Naive thymus-derived CD8-positive, alpha-beta T cell (primary cell): ENCODE data around the gene OTOG. TPM values are rescaled to one million over a fixed set of nuclear protein-coding genes. Genes with fewer than 3 reads are reported as not detected.

Experiments
- ATAC-seq, 2 donors: fragments of 150-1000 bp; cut with Tn5 transposase in 1 of 2; sonication (Bioruptor Pico), chemical (Tn5 transposase) in 1 of 2; 1 replicate in 1 of 2; 2 replicates in 1 of 2; pipeline ENCODE4 v1.10.0; 2021; ENCODE audit warnings: mild to moderate bottlenecking in 2 of 2, moderate library complexity in 2 of 2
- POLR2A ChIA-PET: fragments of 350-600 bp; sonication (Branson Sonifier 250); formaldehyde crosslinking; loops from one replicate; lab custom pipeline; 2021; ENCODE audit warnings: antibody characterized with exemption; lab: Charles Lee
- DNase-seq, 10 donors: peaks; one replicate each; pipeline versions ENCODE4 v3.0.0 to v3.0.0-alpha.2; 2020 to 2022
- H3K27ac Mint-ChIP-seq, 10 donors: one replicate each; pipeline ENCODE4 v1.8.0; 2020 to 2022; ENCODE audit warnings: mild to moderate bottlenecking in 10 of 10, mixed read lengths in 10 of 10, moderate library complexity in 4 of 10, inconsistent platforms in 1 of 10
- H3K27me3 Mint-ChIP-seq, 5 donors: one replicate each; pipeline ENCODE4 v1.8.0; 2021 to 2022; ENCODE audit warnings: mixed read lengths in 5 of 5
- H3K36me3 Mint-ChIP-seq, 3 donors: one replicate each; pipeline ENCODE4 v1.8.0; 2020 to 2022; ENCODE audit warnings: mixed read lengths in 3 of 3, mild to moderate bottlenecking in 2 of 3, inconsistent platforms in 1 of 3
- H3K4me1 Mint-ChIP-seq, 4 donors: one replicate each; pipeline ENCODE4 v1.8.0; 2021 to 2022; ENCODE audit warnings: mixed read lengths in 4 of 4
- H3K4me3 Mint-ChIP-seq, 10 donors: one replicate each; pipeline ENCODE4 v1.8.0; 2020 to 2022; ENCODE audit warnings: mild to moderate bottlenecking in 10 of 10, mixed read lengths in 10 of 10, moderate library complexity in 6 of 10, inconsistent platforms in 1 of 10
- H3K9me3 Mint-ChIP-seq, 9 donors: one replicate each; pipeline ENCODE4 v1.8.0; 2020 to 2022; ENCODE audit warnings: mixed read lengths in 9 of 9, mild to moderate bottlenecking in 3 of 9, inconsistent platforms in 1 of 9, moderate library complexity in 1 of 9
- polyA plus RNA-seq, 3 donors: library from polyadenylated mRNA; unstranded; fragments of 300-500 nt; fragmentation: Illumina TruSeq; gene quantifications; one replicate each; pipeline ENCODE4 v1.2.3, GENCODE V29; 2021
- total RNA-seq, 8 experiments: library from RNA in 2 of 8; stranded (reverse) in 2 of 8; gene quantifications; one replicate each; pipeline ENCODE4 v1.2.3 and lab custom pipeline; 2021 to 2026

The OTOG gene
- total and polyA plus RNA-seq, 5 experiments from 2014 or later = not detected

DNA sequence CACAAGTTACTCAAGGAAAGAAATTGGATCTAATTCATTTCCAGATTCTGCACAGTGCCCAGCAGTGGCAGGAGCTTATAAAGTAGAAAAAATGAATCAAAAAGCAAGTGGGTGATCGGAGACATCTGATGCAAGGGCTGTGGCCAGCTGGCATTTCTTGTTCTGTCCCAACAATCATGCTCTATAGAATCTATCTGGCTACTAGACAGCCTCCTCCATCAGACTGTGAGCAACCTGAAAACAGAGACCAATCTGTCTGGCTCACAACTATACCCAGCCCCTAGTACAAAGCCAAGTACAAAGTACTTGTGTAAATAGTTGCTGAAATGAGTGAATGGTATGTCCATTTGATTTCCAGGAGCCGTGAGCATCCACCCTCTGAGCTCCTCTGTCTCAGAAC lies 14.3 kb upstream of the OTOG start:
- Mint-ChIP-seq H3K27ac (no peak overlapping the region), H3K4me1 (no peaks in the 10 kb centered on the region), H3K27me3 (peaks cover 2 to 9% (median 5%) of the 10 kb centered on the region in 5 donors), H3K9me3 (no peaks in the 10 kb centered on the region), H3K36me3 (no peaks in the 10 kb centered on the region), H3K4me3 (no peak overlapping the region)
- ATAC-seq (no peak), DNase-seq (no peak)
- POLR2A ChIA-PET = no interaction called here

DNA sequence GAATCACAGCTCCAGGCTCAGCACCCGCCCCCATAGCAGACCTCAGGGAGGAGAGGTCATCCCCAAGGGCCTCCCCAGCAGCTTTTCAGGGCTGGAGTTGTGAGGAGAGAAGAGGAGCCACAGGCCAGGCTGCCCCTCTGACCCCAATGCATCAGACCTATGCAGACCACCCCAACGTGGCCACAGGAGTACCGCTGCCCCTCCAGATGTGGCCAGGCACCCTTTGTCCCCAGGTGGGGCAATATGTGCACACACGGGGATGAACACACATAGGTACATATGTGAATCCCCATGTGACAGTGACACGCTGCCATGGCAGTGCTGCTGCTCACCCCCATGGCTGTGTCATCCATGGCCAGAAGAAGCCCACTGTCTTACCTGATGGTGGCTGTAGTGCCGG lies 13.7 kb upstream of the OTOG start:
- H3K4me3 Mint-ChIP-seq = no peak overlapping the region
- DNase-seq (no peak), ATAC-seq (no peak)
- no peaks in the 10 kb centered on the region for H3K9me3 Mint-ChIP-seq
- POLR2A ChIA-PET = no interaction called here
- peaks cover 0 to 9% (median 2%) of the 10 kb centered on the region in 5 donors for H3K27me3 Mint-ChIP-seq
- H3K4me1 Mint-ChIP-seq = no peaks in the 10 kb centered on the region
- no peak overlapping the region for H3K27ac Mint-ChIP-seq
- no peaks in the 10 kb centered on the region for H3K36me3 Mint-ChIP-seq

DNA sequence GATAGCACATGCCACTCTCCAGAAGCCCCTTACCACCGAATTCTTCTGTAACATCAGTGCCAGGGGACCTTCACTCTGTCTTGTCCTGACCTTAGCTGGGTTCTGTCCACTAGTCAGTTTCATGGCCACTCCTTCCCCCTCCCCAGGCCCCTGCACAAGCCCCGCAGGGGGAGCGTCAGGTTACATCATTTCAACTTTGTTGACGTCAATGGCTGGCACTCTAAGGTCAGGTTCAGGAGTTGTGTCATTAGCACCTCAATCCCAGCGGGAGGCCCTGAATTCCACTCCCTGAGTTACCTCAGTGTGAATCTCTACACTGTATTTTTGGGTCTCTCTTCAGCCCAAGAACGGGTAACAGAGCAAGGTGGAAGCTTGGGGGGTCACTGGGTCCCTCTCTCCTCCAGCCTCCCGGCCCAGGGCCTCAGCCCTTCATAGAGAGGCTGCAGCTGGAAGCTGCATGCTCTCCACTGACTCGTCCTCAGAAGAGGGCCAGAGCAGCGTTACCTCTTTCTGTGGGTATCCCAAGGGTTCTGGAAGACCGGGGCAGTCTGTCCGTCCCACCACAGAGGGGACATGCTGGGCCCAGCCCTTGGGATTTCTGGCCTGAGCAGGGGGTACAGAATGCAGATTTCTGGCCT lies 13.2 kb upstream of the OTOG start:
- ATAC-seq (no peak), DNase-seq (no peak)
- no peak overlapping the region for H3K4me3 Mint-ChIP-seq
- no peak overlapping the region for H3K27ac Mint-ChIP-seq
- H3K36me3 Mint-ChIP-seq = no peaks in the 10 kb centered on the region
- peaks cover 0 to 9% (median 2%) of the 10 kb centered on the region in 5 donors for H3K27me3 Mint-ChIP-seq
- H3K4me1 Mint-ChIP-seq = no peaks in the 10 kb centered on the region
- H3K9me3 Mint-ChIP-seq = no peaks in the 10 kb centered on the region
- POLR2A ChIA-PET = no interaction called here

DNA sequence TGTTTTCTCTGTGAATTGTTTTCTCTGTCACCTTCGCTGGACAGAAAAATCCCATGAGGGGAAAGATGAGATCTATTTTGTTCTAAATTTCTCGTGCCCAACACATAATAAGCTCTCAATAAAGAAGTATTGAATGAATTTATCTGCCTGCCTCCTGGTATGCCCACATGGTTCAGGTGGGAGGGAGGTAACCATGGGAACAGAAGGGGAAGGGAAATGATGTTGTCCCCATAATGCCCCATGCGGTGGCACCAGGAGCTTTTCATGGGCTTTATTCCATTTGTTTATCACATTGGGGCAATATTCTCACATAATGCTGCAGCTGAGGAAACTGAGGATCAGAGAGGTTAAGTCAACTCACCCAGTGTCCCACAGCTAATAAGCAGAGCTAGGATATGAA lies 11.6 kb upstream of the OTOG start:
- no peaks in the 10 kb centered on the region for H3K4me1 Mint-ChIP-seq
- POLR2A ChIA-PET = no interaction called here
- no peak overlapping the region for H3K4me3 Mint-ChIP-seq
- no peak for ATAC-seq
- no peak overlapping the region for H3K27ac Mint-ChIP-seq
- peaks cover 0 to 10% (median 2%) of the 10 kb centered on the region in 5 donors for H3K27me3 Mint-ChIP-seq
- H3K36me3 Mint-ChIP-seq = no peaks in the 10 kb centered on the region
- no peak for DNase-seq
- no peaks in the 10 kb centered on the region for H3K9me3 Mint-ChIP-seq

DNA sequence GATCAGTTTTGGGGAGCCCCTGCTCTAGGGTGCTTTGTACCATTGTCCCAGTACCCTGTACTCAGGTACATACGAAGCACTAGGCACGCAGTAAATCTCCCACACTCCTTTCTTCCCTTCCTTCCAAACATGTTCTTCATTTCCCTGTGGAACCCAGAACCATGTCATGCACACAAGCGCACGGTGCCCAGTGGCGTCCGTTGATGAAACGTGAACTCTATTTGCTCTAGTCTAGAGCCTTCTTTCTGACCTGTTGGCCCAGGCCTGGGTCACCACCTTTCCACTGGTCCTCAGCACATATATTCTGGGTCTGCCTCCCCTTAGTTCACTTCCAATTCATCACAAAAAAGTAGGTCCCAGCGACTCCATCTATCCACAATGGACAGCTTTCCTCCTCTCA lies 9.8 kb upstream of the OTOG start:
- ATAC-seq = no peak
- no peaks in the 10 kb centered on the region for H3K4me1 Mint-ChIP-seq
- H3K4me3 Mint-ChIP-seq = no peak overlapping the region
- POLR2A ChIA-PET = no interaction called here
- H3K27ac Mint-ChIP-seq = no peak overlapping the region
- DNase-seq = no peak
- peaks cover 0 to 12% (median 0%) of the 10 kb centered on the region in 5 donors for H3K27me3 Mint-ChIP-seq
- no peaks in the 10 kb centered on the region for H3K9me3 Mint-ChIP-seq
- no peaks in the 10 kb centered on the region for H3K36me3 Mint-ChIP-seq

DNA sequence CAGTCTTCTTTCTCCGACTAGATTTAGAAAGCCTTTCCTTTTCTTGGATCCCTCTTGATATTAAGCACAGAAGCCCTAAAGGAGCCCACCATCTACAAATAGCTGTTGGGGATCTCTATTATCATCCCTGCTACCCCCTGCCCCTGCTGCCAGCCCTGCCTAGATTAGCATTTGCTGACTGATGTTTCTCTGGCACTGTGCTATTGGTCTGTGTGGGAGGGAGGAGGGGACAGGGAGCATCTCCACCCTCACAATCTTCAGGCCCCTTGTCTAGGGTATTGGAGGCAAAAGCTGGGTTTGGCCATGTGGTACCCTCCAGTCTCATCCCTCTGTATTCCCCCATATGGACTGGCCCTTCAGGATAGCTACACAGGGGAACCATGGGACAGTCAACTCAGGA lies 9.0 kb upstream of the OTOG start:
- Mint-ChIP-seq H3K4me1 (no peaks in the 10 kb centered on the region), H3K27me3 (peaks cover 0 to 9% (median 0%) of the 10 kb centered on the region in 5 donors), H3K9me3 (no peaks in the 10 kb centered on the region), H3K36me3 (no peaks in the 10 kb centered on the region), H3K27ac (no peak overlapping the region), H3K4me3 (no peak overlapping the region)
- POLR2A ChIA-PET = no interaction called here
- DNase-seq (no peak), ATAC-seq (no peak)

DNA sequence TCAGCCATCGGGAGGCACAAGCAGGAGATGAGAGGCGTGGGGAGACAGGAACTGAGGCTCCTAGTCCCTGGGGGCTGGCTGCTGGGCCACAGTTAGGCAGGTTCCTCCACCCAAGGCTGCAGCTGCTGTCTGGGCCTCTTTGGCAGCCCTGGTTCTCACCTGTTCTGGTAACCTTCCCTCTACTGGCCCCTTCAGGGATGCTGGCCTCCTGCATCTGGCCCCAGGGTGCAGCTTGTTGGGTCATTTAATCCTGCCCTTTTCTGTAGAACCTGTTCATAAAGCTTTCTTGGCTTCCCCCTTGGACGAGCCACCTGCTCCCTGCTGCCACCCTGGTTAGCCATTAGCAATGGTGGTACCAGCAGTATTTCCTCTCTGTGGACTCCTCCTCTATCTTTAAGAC lies 8.3 kb upstream of the OTOG start:
- H3K27ac Mint-ChIP-seq = no peak overlapping the region
- no peak overlapping the region for H3K4me3 Mint-ChIP-seq
- no peak for DNase-seq
- POLR2A ChIA-PET = no interaction called here
- peaks cover 0 to 10% (median 4%) of the 10 kb centered on the region in 5 donors for H3K27me3 Mint-ChIP-seq
- H3K4me1 Mint-ChIP-seq = peaks cover 0 to 2% (median 1%) of the 10 kb centered on the region in 4 donors
- ATAC-seq = no peak
- H3K9me3 Mint-ChIP-seq = no peaks in the 10 kb centered on the region
- H3K36me3 Mint-ChIP-seq = no peaks in the 10 kb centered on the region

DNA sequence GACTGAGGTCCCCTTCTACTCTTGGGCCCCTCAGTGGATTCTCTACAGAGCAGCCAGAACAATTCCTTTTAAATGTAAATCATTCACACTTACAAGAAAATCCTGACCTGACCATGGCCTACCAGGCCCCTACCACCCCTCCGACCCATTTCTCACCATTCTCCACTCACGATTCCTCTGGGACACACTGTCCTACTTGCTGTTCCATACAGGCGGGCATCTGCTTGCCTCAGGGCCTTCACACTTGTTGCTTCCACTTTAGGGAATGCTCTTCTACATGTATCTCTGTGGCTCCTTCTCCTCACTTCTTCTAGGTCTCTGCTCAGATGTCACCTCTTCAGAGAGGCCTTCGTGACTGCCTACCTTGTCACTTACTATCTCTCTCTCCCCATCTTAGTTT lies 6.3 kb upstream of the OTOG start:
- H3K4me3 Mint-ChIP-seq = no peak overlapping the region
- peaks cover 9 to 19% (median 18%) of the 10 kb centered on the region in 5 donors for H3K27me3 Mint-ChIP-seq
- H3K4me1 Mint-ChIP-seq = peaks cover 0 to 6% (median 1%) of the 10 kb centered on the region in 4 donors
- peak overlapping the region in 1 of 10 donors; percentile 39 for H3K27ac Mint-ChIP-seq
- ATAC-seq (no peak), DNase-seq (no peak)
- POLR2A ChIA-PET = no interaction called here
- H3K9me3 Mint-ChIP-seq = no peaks in the 10 kb centered on the region
- H3K36me3 Mint-ChIP-seq = no peaks in the 10 kb centered on the region

DNA sequence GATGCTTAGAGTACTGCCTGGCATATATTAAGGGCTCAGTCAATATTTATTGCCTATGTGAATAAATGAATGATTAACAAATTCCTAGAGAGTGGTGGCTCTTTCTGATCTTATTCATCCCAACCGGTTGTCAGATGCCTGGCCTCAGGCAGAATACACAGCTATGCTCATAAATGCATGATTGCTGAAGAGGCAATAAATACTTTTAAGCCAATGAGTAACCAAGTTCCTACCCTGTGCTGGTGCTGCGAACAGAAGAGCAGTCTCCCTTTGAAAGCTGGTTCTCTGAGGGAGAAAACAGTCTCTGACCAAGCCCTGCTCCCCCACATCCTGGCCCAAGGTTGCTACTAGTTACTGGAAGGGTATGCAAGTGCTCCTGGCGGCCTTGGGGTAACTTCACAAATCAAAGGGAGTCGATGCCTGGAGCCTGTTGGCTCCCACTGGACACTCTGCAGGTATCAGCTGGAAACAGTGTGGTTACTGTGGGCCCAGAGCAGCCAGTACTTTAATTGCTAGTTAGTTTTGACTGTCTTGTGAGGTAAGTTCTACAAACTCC lies 5.7 kb upstream of the OTOG start:
- ATAC-seq = no peak
- no peaks in the 10 kb centered on the region for H3K36me3 Mint-ChIP-seq
- POLR2A ChIA-PET = no interaction called here
- H3K27me3 Mint-ChIP-seq = peaks cover 15 to 25% (median 24%) of the 10 kb centered on the region in 5 donors
- H3K4me1 Mint-ChIP-seq = peaks cover 0 to 6% (median 3%) of the 10 kb centered on the region in 4 donors
- H3K27ac Mint-ChIP-seq = no peak overlapping the region
- H3K4me3 Mint-ChIP-seq = no peak overlapping the region
- H3K9me3 Mint-ChIP-seq = no peaks in the 10 kb centered on the region
- no peak for DNase-seq

DNA sequence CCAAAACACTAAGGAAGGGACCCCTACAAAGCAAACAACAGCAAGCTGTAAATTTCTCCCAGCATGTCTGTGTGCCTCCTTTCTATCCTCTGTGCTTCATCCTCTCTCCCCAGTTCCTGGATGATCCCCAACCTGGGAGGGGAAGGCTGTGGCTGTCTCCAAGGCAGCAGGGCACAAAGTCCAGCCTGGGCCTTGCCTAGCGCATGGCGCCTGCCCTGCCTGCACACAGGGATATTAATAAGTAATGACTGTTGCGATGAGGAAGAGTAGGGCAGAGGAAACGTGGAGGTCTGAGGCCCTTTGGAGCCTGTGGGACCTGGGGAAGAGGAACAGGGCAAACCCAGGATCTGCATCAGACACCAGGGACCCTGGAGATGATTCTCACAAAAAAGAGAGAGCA lies 4.8 kb upstream of the OTOG start:
- Mint-ChIP-seq H3K9me3 (no peaks in the 10 kb centered on the region), H3K27ac (no peak overlapping the region), H3K4me1 (peaks cover 0 to 6% (median 3%) of the 10 kb centered on the region in 4 donors), H3K27me3 (peaks cover 19 to 34% (median 27%) of the 10 kb centered on the region in 5 donors), H3K4me3 (peak overlapping the region in 1 of 10 donors; percentile 12), H3K36me3 (no peaks in the 10 kb centered on the region)
- no peak for ATAC-seq
- no peak for DNase-seq
- POLR2A ChIA-PET = no interaction called here

DNA sequence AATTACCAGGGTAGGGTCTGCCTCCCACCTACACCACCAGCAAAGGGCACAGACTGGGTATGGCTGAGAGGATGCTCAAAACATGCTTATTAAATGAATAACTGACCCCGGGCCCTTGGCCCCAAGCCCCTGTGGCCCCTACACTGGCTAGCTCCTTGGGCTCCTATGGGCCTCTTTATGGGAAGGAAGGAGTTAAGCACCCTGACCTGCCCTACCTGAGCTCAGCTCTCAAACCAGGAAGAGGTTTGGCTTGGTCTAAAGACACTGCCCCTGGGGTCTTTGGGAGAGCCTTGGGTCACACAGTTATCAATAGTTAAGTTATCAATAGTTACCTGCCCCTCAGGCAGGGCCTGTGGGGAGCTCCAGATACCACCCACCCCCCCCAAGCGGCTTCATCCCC lies 4.0 kb upstream of the OTOG start:
- no peak for ATAC-seq
- DNase-seq = no peak
- peaks cover 23 to 41% (median 34%) of the 10 kb centered on the region in 5 donors for H3K27me3 Mint-ChIP-seq
- H3K36me3 Mint-ChIP-seq = no peaks in the 10 kb centered on the region
- no peaks in the 10 kb centered on the region for H3K9me3 Mint-ChIP-seq
- H3K4me1 Mint-ChIP-seq = peaks cover 0 to 7% (median 3%) of the 10 kb centered on the region in 4 donors
- no peak overlapping the region for H3K27ac Mint-ChIP-seq
- no peak overlapping the region for H3K4me3 Mint-ChIP-seq
- POLR2A ChIA-PET = no interaction called here

DNA sequence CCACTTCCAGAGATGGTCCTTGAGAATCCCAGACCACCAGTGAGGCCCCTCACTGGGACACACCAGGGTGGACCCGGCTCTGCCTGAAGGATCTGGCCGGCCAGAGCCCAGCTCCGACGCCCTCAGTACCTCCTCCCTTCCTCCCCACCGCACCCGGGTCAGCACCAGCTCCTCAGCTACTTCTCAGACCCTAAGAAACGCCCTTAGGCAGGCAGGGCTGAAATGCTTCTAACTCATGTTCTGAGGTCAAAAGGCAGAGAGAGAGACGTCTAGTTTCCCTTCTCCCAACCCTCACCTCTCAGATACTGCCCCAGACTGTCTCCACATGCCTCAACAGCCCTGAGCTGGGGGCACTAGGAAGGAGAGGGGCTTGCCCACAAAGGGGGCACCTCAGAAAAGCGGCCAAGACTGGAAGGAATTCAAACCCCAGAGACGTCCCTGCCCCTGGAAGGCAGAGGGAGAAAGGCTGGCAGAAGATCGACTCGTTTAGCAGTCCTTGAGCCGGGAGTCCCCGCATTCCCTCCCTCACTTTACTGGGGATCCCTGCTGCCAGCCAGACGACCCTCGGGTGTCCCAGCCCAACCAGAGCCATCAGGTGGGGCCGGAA lies 3.4 kb upstream of the OTOG start:
- Mint-ChIP-seq H3K4me1 (peaks cover 0 to 7% (median 3%) of the 10 kb centered on the region in 4 donors), H3K27me3 (peaks cover 23 to 42% (median 35%) of the 10 kb centered on the region in 5 donors), H3K27ac (no peak overlapping the region), H3K36me3 (no peaks in the 10 kb centered on the region), H3K9me3 (no peaks in the 10 kb centered on the region), H3K4me3 (peak overlapping the region in 5 of 10 donors; percentile 46 to 60 (median 51))
- POLR2A ChIA-PET = no interaction called here
- DNase-seq = no peak
- ATAC-seq = no peak

DNA sequence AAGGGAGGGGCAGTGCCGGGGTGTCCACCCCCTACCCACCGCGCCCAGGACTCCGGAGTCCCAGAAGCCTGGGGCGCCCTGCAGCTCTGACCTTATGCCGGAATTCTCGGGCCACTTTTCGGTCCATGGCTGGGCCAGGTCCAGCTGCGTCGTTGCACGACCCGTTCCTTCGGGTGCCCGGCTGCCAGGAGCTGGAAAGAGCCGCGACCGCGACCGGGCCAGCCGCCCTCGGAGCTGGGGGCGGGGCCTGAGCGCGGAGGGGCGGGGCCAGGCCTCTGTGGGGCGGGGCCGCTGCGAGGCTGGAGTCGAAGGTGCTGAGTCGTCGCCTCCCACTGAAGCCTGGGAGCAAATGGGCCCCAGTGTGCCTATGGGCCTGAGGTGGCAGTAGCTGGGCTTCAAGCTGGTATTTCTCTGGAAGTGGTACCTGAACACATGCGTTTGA lies 2.9 kb upstream of the OTOG start, which contains the start of gene USH1C:
TSS of gene USH1C (minus strand) at position 236 of the 442 bp plus-strand sequence. CDS start at position 127, 109 bp downstream.
- POLR2A ChIA-PET = no interaction called here
- H3K36me3 Mint-ChIP-seq = no peaks in the 10 kb centered on the region
- peaks cover 24 to 44% (median 37%) of the 10 kb centered on the region in 5 donors for H3K27me3 Mint-ChIP-seq
- H3K27ac Mint-ChIP-seq = peak within 1 kb of the TSS in 1 of 10 donors; percentile 31
- peak in 3 of 10 donors; percentile 11 to 25 (median 15) for DNase-seq
- ATAC-seq = peak in 1 of 2 donors; percentile 32
- no peaks in the 10 kb centered on the region for H3K9me3 Mint-ChIP-seq
- peaks cover 0 to 7% (median 3%) of the 10 kb centered on the region in 4 donors for H3K4me1 Mint-ChIP-seq
- peak within 1 kb of the TSS in 8 of 10 donors; percentile 24 to 73 (median 51) for H3K4me3 Mint-ChIP-seq
